ENCODE data around the gene CYP2W1.
"Not testable (repeated sequence)": the region's sequence is repeated elsewhere in the genome, so short reads cannot be mapped to it uniquely, and the experiment has no call there.

Gene CYP2W1

GRCh38 chr7:1028775-1029636 is 46.0 kb downstream of the CYP2W1 start:
- no peak for DNase-seq (ENCODE audit: low read depth)

GRCh38 chr7:1029637-1030443 is 46.9 kb downstream of the CYP2W1 start:
- no peak for DNase-seq (ENCODE audit: low read depth)

GRCh38 chr7:1030444-1031070 is 47.6 kb downstream of the CYP2W1 start:
- no peak for DNase-seq (ENCODE audit: low read depth)

GRCh38 chr7:1031716-1032455 is 48.9 kb downstream of the CYP2W1 start:
- DNase-seq (ENCODE audit: low read depth) = no peak

- DNase-seq (ENCODE audit: low read depth) = no peak
These were observed 49.7 kb downstream of the CYP2W1 start for GRCh38 chr7:1032536-1033181.

GRCh38 chr7:1033546-1034145 is 50.7 kb downstream of the CYP2W1 start:
- no peak for DNase-seq (ENCODE audit: low read depth)

GRCh38 chr7:1034769-1035168 is 51.8 kb downstream of the CYP2W1 start:
- DNase-seq (ENCODE audit: low read depth) = not testable (repeated sequence)

- DNase-seq (ENCODE audit: low read depth) = not testable (repeated sequence)
These were observed 53.4 kb downstream of the CYP2W1 start for GRCh38 chr7:1036164-1036928.
